Measurements from ENCODE around the gene GABBR1. TPM values are rescaled to one million over a fixed set of nuclear protein-coding genes. Genes with fewer than 3 reads are reported as not detected.
"Not testable (repeated sequence)": the region's sequence is repeated elsewhere in the genome, so short reads cannot be mapped to it uniquely, and the experiment has no call there.

GABBR1 gene
- total RNA-seq, 3 donors from 2014 or later, result 26.1 to 49.2 (median 48.4) TPM

DNA sequence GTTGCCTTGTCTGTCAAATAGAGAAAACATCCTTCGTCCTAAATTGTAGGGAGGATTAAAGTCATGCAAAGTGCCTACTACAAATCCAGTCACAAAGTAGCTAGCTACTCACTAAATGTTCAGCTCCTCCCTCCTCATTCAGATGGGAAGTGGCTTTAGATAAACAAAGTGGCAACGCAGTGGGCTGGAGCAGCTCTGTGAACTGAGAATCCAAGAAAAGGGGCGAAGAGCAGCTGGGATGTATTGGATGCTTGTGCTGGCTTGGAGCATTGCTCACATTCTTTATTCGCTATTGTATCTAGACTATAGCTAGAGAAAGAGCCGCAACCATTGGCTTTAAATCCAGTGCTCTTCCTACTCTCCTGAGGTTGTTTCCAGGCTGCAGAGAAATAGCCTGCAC lies 34.2 kb upstream of the GABBR1 start:
- intact Hi-C loops (cut with DNase I; ENCODE audit: low total_unique reads), result no loop called here
- H3K9me3 ChIP-seq, result no peaks in the 10 kb centered on the region
- H3K4me1 ChIP-seq, result no peaks in the 10 kb centered on the region
- H3K36me3 ChIP-seq, result no peaks in the 10 kb centered on the region
- peaks cover 0 to 9% of the 10 kb centered on the region in 2 donors for H3K27me3 ChIP-seq
- TF ChIP-seq, protein P1, sequence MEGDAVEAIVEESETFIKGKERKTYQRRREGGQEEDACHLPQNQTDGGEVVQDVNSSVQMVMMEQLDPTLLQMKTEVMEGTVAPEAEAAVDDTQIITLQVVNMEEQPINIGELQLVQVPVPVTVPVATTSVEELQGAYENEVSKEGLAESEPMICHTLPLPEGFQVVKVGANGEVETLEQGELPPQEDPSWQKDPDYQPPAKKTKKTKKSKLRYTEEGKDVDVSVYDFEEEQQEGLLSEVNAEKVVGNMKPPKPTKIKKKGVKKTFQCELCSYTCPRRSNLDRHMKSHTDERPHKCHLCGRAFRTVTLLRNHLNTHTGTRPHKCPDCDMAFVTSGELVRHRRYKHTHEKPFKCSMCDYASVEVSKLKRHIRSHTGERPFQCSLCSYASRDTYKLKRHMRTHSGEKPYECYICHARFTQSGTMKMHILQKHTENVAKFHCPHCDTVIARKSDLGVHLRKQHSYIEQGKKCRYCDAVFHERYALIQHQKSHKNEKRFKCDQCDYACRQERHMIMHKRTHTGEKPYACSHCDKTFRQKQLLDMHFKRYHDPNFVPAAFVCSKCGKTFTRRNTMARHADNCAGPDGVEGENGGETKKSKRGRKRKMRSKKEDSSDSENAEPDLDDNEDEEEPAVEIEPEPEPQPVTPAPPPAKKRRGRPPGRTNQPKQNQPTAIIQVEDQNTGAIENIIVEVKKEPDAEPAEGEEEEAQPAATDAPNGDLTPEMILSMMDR (IDR thresholded peaks at IDR 0.05), result no peak
- TF ChIP-seq POLR2A (IDR thresholded peaks at IDR 0.05) (no peak), POLR2AphosphoS5 (IDR thresholded peaks at IDR 0.05) (no peak)
- no peak overlapping the region for H3K27ac ChIP-seq
- H3K4me3 ChIP-seq, result no peak overlapping the region
- no peak for DNase-seq (ENCODE audit: low spot score in 2 of 2)

DNA sequence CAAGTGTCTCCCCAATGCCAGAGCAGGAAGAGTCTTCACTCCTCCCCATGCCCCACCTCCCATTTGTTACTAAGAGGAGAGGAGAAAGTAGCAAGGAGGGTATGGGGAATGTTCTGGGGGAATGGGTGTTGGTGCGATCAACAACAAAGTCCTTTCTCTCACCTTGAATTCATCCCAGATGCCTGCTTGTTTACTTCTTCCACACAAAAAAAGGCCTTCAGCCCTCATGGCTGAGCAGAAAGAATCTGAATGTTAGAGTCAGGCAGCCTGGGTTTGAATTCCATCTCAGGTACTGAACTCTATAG lies 33.8 kb upstream of the GABBR1 start:
- H3K4me1 ChIP-seq, result no peaks in the 10 kb centered on the region
- no peak overlapping the region for H3K4me3 ChIP-seq
- peaks cover 0 to 9% of the 10 kb centered on the region in 2 donors for H3K27me3 ChIP-seq
- TF ChIP-seq, protein P1 (IDR thresholded peaks at IDR 0.05), result no peak
- TF ChIP-seq POLR2A (IDR thresholded peaks at IDR 0.05) (no peak), POLR2AphosphoS5 (IDR thresholded peaks at IDR 0.05) (no peak)
- no peak overlapping the region for H3K27ac ChIP-seq
- no peaks in the 10 kb centered on the region for H3K9me3 ChIP-seq
- intact Hi-C loops (cut with DNase I; ENCODE audit: low total_unique reads), result no loop called here
- no peak for DNase-seq (ENCODE audit: low spot score in 2 of 2)
- no peaks in the 10 kb centered on the region for H3K36me3 ChIP-seq

DNA sequence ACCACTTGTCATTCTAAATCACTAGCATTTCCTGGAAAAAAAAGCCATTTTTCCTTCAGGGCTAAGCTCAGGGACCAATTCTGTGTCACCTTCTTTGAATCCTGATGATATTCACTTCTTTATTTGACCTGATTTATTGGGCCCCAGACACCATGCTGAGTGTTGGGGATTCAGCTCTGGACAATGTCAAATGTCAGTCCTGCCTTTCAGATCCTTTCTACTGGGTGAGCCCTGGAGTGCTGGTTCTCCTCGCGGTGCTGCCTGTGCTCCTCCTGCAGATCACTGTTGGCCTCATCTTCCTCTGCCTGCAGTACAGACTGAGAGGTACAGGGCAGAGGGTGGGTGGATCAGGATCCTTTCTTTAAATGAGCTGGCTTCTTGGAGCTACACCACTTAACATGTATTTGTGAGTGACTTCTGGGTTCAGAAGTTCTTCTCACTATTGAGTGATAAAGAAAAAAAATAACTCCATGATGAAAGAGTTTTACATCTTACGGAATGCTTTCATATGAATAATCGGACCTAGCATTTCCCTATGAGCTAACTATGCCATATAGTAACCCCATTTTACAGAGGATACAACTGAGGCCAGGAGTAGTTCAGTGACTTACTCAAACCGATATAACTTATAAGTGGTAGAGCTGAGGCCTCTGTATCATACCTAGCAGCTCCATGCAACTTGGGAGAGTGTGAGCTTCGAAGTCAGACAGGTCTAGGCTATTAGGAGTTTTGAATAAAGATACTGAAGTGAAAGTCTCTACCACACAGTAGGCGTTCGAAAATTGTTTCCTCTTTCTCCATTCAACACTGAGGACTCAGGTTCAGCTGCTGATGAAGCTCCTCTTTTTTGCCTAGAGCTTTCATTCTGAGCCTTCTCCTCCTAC lies 33.2 kb upstream of the GABBR1 start:
- TF ChIP-seq, protein P1 (IDR thresholded peaks at IDR 0.05), result no peak
- TF ChIP-seq POLR2A (IDR thresholded peaks at IDR 0.05), result no peak
- DNase-seq (ENCODE audit: low spot score in 2 of 2), result no peak
- H3K4me1 ChIP-seq, result no peaks in the 10 kb centered on the region
- H3K36me3 ChIP-seq, result no peaks in the 10 kb centered on the region
- no peak overlapping the region for H3K27ac ChIP-seq
- H3K9me3 ChIP-seq, result no peaks in the 10 kb centered on the region
- no peak overlapping the region for H3K4me3 ChIP-seq
- peaks cover 0 to 9% of the 10 kb centered on the region in 2 donors for H3K27me3 ChIP-seq
- intact Hi-C loops (cut with DNase I; ENCODE audit: low total_unique reads), result no loop called here

DNA sequence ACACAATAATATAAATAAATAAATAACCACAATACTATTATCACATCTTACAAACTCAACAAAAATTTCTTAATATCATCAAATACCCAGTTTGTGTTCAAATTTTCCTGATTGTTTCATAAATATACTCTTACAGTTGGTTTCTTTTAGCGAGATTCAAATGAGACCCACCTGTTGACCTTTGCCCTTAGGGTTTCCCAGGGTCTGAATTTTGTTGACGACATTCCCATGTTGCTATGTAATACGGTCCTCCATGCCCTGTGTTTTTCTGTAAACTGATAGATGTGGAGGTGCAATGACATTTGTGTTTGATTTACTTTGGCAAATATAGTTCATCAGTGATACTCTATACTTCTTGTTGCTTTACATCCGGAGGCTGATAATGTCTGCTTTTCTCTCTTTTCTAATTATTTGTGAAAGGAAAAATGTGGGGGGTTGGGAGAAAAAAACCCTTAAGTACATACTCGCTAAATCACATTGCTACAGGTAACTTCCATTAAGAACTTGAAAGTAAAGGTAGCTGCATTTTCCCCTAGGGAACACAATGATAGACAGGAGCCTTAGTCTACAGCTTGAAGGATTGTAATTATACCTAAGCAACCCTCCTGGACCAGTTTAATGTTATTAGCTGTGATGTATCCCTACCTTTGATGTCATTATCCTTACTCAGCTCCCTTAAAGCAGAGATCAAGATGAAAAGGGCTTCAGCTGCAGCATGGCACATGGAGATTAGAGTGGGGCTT lies 30.5 kb upstream of the GABBR1 start:
- DNase-seq (ENCODE audit: low spot score in 2 of 2), result no peak
- no peaks in the 10 kb centered on the region for H3K9me3 ChIP-seq
- intact Hi-C loops (cut with DNase I; ENCODE audit: low total_unique reads), result no loop called here
- no peaks in the 10 kb centered on the region for H3K36me3 ChIP-seq
- H3K27ac ChIP-seq, result no peak overlapping the region
- no peak overlapping the region for H3K4me3 ChIP-seq
- no peaks in the 10 kb centered on the region for H3K27me3 ChIP-seq
- no peaks in the 10 kb centered on the region for H3K4me1 ChIP-seq
- TF ChIP-seq POLR2A (IDR thresholded peaks at IDR 0.05), result no peak
- no peak for TF ChIP-seq POLR2AphosphoS5 (IDR thresholded peaks at IDR 0.05)
- TF ChIP-seq, protein P1 (IDR thresholded peaks at IDR 0.05), result no peak

DNA sequence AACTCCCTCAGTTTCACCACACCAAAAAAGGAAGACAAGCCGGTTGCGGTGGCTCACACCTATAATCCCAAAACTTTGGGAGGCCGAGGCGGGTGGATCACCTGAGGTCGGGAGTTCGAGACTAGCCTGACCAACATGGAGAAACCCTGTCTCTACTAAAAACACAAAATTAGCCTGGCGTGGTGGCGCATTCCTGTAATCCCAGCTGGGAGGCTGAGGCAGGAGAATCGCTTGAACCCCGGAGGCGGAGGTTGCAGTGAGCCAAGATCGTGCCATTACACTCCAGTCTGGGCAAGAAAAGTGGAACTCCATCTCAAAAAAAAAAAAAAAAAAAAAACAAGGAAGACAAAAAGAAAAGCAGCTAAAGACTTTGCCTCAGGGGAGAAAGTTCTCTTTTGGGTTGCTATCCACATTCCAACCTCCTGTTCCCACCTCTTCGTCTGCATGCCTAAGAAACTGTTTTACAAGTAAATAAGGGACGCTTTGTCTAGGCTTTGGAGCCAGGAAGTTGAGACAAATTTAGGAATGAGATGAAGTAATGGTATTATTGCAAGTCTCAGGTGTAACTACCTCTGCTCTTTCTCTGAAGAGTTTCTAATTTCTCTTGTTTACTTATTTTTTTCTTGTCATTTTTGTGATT lies 28.6 kb upstream of the GABBR1 start:
- H3K9me3 ChIP-seq; intact Hi-C loops (cut with DNase I; ENCODE audit: low total_unique reads): not testable (repeated sequence)
- peak overlapping the region in 1 of 2 donors; percentile 80 for H3K27ac ChIP-seq

More for the DNA sequence above, 28.6 kb upstream of the GABBR1 start:
- peak in 1 of 2 donors; percentile 67 for DNase-seq (ENCODE audit: low spot score in 2 of 2)
- H3K36me3 ChIP-seq, H3K27me3 ChIP-seq, H3K4me3 ChIP-seq, H3K4me1 ChIP-seq: not testable (repeated sequence)

All from breast epithelium (tissue), 4 donors.